ENCODE results near the gene NPAS2.

NPAS2 gene

DNA sequence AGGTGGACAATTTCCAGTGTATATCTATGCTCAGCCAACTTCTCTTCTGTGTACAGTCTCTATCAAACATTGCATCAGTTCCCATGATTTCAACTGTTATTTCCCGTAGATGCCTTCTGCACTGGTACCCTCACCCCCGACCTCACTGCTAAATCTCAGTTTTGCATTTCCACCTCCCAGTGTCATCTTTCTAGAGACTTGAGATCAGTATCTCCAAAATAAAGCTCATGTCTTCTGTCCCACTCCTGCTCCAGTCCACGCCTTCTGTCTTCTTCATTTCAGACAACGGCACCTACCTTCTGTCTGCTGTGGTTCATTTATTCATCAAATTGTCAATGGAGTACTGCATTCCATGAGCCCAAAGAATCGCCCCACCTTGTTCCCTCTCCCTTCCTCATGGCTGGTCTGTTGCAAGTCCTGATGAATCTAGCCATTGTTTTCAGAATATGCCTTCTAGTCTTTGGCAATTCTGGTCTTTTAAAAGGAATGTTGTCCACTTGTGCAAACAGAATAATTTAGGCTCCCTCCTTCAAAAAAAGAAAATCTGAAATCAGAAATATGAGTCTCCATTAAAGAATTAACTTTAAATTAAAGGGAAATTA lies 23.3 kb upstream of the NPAS2 start:
- DNase-seq (ENCODE audit: low spot score) (no peak), FAIRE-seq (no peak)

DNA sequence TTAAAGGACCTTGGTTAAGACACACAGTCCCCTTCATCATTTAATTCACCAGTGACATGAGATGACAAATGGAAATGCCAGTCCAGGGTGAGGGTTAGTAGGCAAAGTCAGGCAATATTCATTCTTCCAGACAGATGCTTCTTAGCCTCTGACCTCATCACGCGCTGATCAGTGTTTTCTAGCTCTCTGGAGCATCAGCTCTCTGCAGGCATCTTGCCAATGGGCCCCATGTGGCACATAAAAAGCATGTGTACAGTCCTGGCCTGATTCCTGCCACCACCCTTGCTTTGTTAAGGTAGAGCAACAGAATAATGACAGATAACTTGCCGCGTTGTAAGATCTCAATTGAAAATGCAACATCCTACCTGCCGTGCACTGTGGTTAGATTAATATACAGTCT lies 20.3 kb upstream of the NPAS2 start:
- FAIRE-seq (no peak), DNase-seq (ENCODE audit: low spot score) (no peak)

DNA sequence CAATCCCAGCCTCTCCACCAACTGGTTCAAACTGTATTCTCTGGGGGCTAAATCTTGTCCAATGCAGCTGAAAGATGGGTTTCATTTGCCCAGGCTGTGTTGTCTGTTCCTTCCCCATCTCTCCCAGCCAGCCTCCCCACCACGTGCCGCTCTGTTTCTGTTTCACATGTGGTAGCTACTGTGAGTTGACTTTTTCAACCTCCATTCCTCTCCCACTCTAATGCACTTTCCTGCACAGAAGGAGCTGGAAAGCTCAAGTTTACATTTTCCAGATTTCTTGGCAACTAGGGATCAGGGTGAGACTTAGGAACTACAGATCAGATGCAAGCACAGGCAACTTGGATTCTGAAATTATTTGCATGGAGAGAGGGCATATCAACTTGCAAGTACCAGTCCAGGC lies 19.0 kb upstream of the NPAS2 start:
- FAIRE-seq (peak; percentile 37), DNase-seq (ENCODE audit: low spot score) (no peak)

DNA sequence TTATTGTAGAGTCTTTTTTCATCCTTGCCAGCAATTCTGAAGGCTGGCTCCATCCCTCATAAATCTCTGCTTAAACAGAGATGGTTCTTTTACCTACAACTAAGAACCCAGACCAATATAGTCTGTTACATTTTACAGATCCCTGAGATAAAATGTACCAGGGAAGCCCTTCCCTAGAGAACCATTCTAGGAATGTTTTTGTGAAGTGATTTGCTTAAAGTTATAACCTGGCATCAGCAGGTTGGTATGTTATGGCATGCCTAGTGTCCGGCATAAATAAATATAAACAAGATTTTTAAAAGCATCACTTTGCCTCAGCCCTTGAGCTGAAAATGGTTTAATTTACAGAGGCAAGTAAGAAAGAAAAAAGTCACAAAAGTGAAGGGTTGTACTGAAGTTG lies 18.5 kb upstream of the NPAS2 start:
- FAIRE-seq: no peak
- DNase-seq (ENCODE audit: low spot score): no peak

DNA sequence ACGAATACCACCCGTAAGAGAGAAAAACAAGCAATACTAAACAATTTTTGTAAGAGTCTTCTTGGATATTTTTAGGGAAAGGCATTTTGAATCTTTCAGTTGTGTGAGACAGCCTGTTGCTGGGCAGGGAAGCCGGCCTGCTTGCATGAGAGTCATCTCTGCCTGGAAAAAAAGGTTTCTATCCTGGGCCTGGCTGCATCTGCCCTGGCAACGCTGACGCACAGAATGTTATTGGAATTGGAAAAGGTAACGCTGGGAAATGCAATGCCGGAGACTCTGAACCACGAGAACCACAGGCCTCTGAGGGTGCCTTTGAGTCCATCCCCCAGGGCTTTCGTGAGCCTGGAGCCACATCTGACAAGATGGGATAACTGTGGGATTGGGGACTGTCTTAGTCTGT lies 17.9 kb upstream of the NPAS2 start:
- peak; percentile 40 for DNase-seq (ENCODE audit: low spot score)
- FAIRE-seq: no peak

DNA sequence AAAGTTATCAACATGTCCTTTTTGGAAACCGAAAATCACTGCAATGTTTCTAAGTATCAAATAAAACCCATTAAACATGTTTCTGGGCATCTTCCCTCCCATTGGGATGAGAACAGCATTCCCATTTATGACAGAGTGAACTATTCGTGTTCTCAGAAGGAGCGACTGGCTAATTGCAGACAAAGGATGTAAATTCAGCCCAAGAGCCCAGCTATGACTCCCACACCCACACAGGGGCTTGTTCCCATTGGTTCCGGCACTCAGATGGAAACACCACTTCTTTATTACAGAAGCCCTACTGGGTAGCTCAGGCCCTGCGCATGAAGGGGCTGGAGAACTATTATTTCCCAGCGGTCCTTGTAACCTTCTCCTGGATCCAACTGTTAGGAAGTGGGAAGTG lies 16.6 kb upstream of the NPAS2 start:
- DNase-seq (ENCODE audit: low spot score) (no peak), FAIRE-seq (no peak)

DNA sequence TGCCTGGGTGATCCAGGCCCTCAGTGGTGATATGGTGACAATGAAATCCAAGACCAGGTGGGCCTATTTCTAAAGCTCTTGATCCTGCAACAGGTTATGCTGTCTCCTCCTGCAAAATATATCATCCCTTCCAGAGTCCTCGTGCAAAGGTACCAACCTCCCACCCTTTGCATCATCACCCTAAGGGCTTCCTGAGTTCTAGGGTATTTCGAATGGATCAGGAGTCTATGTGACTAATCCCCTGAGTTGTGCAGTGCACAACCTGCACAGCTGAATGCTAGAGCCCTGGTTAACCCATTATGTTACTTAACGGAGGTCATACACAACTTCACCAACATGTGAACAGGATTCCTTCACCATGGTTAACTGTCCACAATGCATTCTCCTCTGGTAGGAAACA lies 13.4 kb upstream of the NPAS2 start:
- no peak for DNase-seq (ENCODE audit: low spot score)
- FAIRE-seq: no peak

DNA sequence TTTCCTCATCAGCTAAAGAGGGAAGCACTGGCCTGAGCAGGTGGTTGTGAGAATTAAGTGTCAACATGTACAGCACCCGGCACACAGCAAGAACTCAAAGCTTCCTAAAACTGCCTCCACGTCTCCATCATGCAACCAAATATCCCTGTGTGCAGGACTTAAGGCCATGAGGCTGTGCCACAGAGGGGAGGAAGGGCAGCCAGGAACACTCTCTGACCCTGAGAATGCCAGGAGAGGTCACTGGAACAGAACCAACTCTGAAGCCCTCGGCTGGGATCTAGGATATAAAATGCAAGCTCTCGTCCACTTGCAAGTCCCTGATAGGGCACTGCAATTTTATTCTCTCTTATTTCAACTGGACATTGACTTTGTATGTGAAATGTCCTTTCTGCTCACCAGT lies 12.2 kb upstream of the NPAS2 start:
- DNase-seq (ENCODE audit: low spot score) (no peak), FAIRE-seq (no peak)

DNA sequence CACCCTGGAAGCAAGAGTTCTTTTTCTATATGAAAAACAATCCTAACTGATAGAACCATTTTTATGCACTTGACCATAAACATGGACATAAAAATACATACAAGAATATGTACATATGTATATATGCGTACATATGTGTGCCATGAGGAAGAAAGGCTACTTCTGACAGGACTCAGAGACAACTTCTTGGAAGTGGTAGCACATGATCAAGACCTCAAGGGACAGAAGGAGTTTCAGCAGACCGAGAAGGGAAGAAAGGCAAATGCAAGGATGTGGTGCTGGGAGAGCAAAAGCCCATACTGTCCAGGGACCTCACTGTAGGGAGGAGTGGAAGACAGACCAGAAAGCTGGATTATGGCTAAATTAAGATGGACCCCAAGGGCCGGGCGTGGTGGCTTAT lies 11.4 kb upstream of the NPAS2 start:
- no peak for FAIRE-seq
- DNase-seq (ENCODE audit: low spot score): no peak

DNA sequence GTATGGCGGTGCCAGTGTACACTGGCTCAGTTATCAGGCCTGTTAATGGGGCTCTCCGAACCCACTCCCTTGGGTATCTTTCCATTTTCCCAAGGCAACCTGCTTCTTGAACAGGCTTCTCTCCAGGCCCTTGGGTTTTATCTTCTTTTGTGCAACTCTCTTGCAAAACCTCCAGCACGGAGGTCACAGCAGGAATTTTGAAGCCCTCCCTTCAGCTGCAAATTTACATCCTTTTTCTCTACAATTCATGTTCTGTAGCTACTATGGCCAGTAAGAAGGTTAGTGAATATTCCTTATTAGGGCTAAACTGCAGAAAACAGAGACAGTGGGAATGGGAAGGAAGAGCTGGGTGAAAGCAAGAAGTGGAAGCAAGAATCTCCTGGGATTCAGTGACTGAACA lies 10.4 kb upstream of the NPAS2 start:
- FAIRE-seq (no peak), DNase-seq (ENCODE audit: low spot score) (no peak)

DNA sequence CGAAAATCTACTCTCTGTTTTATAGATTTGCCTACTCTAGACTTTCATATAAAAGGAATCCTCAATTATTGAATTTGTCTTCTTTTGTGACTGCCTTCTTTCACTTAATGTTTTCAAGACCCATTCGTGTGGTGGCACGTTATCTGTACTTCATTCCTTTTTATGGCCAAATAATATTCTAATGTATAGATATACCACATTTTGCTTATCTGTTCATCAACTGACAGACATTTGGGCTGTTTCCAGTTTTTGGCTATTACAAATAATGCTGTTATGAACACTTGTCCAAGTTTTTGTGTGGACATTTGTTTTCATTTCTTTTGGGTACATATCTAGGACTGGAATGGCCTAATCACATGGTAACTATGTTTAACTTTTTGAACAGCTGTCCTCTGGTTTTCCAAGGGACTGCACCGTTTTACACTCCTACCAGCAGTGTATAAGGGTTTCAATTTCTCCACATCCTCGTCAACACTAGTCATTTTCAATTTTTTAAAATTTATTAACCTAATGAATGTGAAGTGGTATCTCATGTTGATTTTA lies 9.3 kb upstream of the NPAS2 start:
- no peak for DNase-seq (ENCODE audit: low spot score)
- no peak for FAIRE-seq

DNA sequence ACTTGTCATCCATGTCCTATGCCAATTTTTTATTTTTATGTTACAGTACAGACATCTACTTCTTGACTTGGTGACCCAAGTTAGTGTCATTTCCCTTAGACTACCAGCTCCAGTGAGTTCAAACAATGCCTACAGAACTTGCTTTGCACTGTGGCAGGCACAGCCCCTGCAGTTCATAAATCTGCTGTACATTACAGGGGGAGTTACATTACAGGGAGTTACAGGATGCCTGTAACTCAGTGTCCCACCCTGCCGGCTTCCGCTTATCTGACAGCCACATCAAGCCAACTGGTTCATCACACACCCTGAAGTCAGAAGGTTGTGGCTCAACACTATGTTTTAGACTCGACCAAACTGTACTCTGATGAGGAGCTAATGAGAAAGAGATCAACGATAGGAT lies 7.8 kb upstream of the NPAS2 start:
- no peak for DNase-seq (ENCODE audit: low spot score)
- FAIRE-seq: no peak

DNA sequence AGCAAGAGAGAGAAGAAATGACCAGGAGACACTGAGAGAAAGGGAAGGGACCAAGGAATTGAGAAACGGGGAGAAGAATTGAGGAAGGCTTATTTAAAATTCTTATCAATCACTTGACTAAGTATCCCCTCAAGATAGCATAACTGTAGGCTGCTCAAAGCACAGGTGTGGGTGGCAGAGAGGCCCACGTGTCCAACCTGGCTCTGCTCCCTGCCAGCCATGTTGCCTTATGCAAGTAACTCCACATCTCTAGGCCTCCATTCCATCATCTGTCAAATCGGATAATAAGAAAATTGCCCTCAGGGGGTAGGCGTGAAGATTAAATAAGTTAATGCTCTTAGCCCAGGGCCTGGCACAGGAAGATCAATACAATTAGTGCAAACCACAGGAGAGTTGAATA lies 7.4 kb upstream of the NPAS2 start:
- DNase-seq (ENCODE audit: low spot score) (no peak), FAIRE-seq (no peak)

DNA sequence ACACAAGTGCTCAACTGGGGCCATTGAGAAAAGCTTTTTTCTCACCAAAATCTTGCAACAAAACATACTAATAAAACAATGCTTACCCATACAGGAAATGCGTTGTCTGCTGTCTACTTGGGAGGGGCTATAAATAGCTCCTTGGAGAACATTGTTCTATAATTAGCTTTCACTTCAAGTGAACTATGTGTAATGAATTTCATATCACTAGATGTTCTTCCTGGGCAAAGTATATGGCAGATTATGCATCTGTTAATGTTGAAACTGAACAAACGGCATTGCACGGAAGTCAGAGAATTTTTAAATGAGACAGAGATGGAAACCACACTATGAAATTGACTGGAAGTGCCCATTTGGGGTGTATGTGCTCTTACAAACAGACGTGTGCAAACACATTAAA lies 6.4 kb upstream of the NPAS2 start:
- DNase-seq (ENCODE audit: low spot score) (no peak), FAIRE-seq (no peak)

DNA sequence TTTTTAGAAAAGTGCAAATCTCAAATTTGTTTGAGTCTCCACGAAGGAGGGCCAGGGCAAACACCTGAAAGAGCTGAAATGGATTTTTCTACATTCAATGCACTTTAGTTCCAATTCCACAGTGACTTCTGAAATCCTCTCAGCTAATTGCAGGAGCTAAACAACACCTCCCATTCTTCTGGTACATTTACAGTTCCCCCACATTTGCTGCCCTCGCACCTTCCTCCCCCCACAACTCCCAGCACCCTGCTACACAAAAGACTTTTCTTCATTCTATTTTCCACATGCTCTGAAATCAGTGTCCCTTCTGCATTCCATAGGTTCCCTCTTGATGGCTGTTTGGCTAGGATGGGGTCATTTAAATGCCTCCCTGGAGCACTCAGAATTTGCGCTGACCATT lies 5.9 kb upstream of the NPAS2 start:
- no peak for FAIRE-seq
- no peak for DNase-seq (ENCODE audit: low spot score)

DNA sequence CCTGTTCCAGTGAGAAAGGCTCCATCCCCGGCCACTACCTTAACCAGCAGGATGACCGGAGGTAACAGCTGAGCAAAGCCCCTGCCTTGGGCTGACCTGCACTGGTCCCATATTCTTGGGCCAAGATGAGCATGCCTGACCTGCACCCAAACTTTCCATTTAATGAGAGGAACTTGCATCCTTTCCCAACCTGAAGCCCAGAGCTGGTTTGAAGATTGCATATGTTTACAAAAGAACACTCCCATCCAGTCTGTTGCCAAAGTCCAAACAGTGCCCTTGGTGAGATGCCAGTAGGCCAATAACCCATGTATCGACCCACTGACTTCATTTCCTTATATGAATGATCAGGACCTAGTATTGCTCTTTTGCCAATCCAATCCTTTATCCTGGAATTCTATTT lies 5.5 kb upstream of the NPAS2 start:
- DNase-seq (ENCODE audit: low spot score): no peak
- no peak for FAIRE-seq

DNA sequence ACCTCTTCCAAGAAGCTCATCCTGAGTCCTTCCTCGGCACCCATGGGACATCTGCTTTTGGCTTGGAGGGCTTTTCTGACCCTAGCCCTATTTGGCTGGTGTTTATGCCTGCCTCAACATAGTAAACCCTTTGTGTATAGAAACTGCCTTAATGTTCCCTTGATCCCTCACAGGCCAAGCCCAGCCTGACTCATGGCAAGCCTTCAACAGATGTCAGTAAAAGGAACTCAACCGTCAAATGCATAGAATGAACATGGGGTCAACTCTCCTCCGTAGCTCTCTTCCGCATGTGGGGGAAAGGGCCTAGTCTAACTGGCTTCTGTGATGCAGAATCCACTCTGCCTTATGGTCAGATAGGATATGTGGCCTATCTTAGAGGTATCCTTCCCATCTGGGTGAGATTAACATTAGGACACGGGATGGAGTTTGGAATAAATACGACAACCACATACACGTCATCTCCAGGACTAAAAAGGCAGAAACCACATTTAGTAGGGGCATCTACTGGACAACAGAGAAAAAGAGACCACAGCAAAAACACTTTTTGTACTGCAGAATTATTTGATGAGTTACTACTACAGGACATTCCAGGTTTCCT lies 2.5 kb upstream of the NPAS2 start:
- DNase-seq (ENCODE audit: low spot score): no peak
- FAIRE-seq: no peak

DNA sequence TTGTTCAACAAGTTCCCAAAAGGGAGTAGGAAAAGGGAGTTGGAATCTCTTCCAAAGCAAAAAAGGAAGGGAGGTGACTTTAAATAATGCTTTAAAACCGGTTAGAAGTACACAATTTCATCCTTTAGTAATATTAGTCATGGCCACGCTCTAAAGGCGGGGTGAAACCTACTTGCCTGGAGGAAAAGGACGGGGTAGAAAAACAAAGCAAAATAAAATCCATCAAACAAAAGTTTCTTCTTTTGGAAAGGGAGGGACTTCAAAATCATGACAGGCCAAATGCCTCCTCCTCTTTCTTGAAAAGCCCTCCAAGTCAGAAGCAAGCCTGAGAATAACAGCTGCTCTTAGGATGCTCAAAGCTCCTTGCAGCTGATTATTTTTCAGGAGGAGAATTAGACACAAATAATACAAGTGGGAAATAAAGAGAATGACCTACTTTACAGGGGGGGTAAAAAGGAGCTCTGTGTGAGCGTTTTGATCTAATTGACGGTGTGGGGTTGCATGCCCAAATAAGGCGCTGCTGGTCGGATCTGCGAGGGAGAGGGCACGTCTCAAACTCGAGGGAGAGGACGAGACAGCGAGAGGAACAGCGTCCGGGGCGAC lies 1.8 kb upstream of the NPAS2 start:
- no peak for DNase-seq (ENCODE audit: low spot score)
- FAIRE-seq: no peak

DNA sequence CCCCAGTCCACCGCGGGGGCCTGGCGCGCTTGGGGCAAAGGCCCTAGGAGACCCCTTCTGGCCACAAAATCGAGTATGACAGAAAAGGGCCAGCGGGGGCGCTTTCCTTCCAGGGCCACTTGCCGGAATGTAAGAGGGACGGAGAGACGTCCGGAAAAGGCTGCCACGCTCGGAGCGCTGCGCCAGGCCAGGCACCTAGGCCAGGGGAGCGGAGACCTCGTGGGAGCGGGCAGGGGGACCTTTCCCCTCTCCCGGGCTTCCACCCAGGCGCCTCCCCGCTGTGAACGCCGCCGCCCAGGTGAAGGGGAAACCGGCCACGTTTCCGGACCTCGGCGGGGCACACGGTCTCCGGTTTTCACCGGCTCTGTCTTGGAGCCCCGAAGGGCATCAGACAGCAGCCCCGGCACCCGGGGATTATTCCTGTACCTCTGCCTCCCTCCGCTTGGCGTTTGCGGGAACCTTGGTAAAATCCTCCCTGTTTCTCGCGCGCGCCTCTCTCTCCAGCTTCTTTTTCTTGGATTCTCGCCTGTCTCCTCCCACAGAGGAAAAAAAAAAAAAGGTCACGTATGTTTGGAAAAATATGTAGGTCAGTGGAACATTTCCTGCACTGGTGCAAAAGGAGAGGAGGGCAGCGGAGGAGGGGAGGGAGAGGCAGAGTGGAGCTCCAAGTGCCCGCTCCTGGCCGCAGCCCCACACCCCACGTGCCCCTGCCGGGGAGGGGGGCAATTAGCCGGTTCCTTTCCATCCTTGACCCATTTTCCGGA lies 1.2 kb upstream of the NPAS2 start:
- DNase-seq (ENCODE audit: low spot score) (peak; percentile 76), FAIRE-seq (no peak)

DNA sequence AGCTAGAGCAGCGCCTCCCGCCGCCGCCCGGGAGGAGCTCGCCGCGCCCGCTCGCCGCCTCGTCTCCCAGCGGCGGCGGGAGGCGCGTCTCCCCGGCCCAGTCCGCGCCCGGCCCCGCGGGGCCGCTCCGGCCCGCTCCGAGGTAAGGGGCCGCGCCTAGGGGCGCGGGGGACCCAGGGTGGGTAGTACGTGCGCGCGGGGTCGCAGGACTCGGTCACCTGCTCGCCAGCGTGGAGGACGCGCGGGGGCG lies 259 bp downstream of the NPAS2 start:
- FAIRE-seq (no peak), DNase-seq (ENCODE audit: low spot score) (no peak)

DNA sequence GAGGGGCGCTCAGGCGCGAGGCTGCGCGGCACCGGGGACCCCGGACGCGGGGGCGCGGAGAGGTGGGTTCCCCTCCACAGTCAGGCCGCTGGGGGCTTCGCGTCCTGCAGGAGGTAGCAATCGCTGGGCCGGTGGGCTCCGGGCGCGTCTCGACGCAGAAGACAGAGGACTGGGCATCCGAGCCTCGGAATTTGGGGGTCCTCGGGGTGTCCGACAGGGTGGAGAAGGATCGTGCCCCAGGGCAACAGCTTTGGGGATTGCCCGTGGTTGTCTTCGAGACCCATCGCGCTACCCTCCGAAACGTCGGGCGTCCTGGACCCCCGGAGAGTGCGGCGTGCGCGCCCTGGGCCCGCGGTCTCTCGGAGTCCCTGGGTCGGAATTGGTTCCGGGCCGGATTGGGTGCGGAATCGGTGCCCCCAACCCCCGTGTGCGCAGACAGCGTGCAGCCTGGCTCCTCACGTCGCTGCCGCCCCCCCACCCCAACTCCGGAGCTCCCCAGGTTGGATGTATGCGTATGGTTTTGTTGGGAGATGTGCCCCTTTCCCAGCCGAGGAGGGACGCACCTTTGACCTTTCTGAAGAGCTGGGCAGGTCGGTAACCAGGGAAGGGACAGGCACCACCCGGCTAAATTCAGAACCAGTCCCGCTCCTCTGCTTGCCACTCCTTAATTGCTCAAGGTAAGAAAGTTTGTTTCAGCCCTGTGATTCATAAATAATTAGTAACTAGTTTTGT lies 750 bp downstream of the NPAS2 start:
- FAIRE-seq: no peak
- DNase-seq (ENCODE audit: low spot score): no peak

DNA sequence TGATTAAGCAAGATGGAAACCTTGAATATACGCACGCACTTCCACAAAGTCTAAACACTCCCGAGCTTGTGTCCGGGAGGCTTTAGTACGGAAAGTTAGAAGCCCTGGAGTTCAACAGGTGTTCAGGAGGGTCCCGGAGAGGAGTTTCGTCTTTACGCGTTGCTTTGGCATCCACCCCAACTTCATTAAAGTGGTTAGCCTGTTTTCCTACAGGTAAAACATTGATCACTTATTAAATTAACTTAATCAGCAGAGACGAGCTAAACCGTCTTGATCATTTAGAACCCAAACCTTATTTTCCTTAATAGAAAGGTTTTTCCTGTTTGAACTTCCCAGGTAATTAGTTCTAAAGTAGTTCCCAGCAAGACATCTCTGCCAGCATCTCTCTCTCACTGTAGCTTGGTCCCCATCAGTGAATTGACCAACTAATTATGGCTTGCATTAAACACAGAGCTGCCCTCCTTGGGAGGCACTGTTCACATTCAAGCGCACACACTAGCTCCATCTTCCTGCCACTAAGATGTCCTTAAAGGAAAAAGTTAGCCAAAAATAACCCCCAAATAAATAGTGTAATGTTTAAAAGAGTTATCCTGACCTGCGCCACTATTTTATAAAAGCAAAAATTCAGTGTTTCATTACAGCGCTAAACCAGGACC lies 1.4 kb downstream of the NPAS2 start:
- no peak for FAIRE-seq
- no peak for DNase-seq (ENCODE audit: low spot score)
